Activated gamma-delta T cell treated with anti-CD3 and anti-CD28 coated beads, Interleukin-2, amount 50 U/mL, for 16 hours (primary cell): ENCODE results near the gene FAM240A.

Source experiments
- DNase-seq: peaks from one replicate; pipeline ENCODE4 v3.0.0-alpha.2; 2020; ENCODE audit warnings: low read depth

Gene FAM240A

GRCh38 chr3:46662771-46663551, 50.6 kb downstream of the FAM240A start:
- DNase-seq = no peak

GRCh38 chr3:46663591-46664135, 51.3 kb downstream of the FAM240A start:
- DNase-seq = no peak

- DNase-seq = no peak
These were observed 52.1 kb downstream of the FAM240A start for GRCh38 chr3:46664188-46664970.

- no peak for DNase-seq
These were observed 52.8 kb downstream of the FAM240A start for GRCh38 chr3:46664971-46665762.

- no peak for DNase-seq
These were observed 53.6 kb downstream of the FAM240A start for GRCh38 chr3:46665763-46666452.

- no peak for DNase-seq
These were observed 54.1 kb downstream of the FAM240A start for GRCh38 chr3:46666453-46666845.

- DNase-seq = no peak
These were observed 54.8 kb downstream of the FAM240A start for GRCh38 chr3:46667061-46667621.

- DNase-seq = no peak
These were observed 55.3 kb downstream of the FAM240A start for GRCh38 chr3:46667657-46668056.

- no peak for DNase-seq
These were observed 55.8 kb downstream of the FAM240A start for GRCh38 chr3:46668116-46668515.

GRCh38 chr3:46668591-46668990, 56.3 kb downstream of the FAM240A start:
- DNase-seq = no peak

- DNase-seq = no peak
These were observed 57.1 kb downstream of the FAM240A start for GRCh38 chr3:46669191-46669999.

GRCh38 chr3:46670000-46670890, 57.9 kb downstream of the FAM240A start:
- no peak for DNase-seq

GRCh38 chr3:46670891-46671427, 58.6 kb downstream of the FAM240A start:
- no peak for DNase-seq

- DNase-seq = no peak
These were observed 59.4 kb downstream of the FAM240A start for GRCh38 chr3:46671541-46672348.

- no peak for DNase-seq
These were observed 60.0 kb downstream of the FAM240A start for GRCh38 chr3:46672349-46672695.

GRCh38 chr3:46673151-46674030, 61.1 kb downstream of the FAM240A start:
- DNase-seq = no peak
